Keratinocyte (primary cell): ENCODE results near the gene TSC1.

Experiments
- EZH2 ChIP-seq: IDR thresholded peaks from one replicate; pipeline ENCODE4 v1.6.1; 2012; ENCODE audit warnings: inconsistent platforms, mild to moderate bottlenecking, low read length, moderate library complexity
- TF ChIP-seq, protein P1 (sequence below), 3 experiments: IDR thresholded peaks in 1 of 3; conservative IDR thresholded peaks in 1 of 3; optimal IDR thresholded peaks in 1 of 3; 2 replicates in 2 of 3; 3 replicates in 1 of 3; pipeline versions ENCODE3 to v1.5.1; 2011; ENCODE audit warnings: low read length in 3 of 3, mild to moderate bottlenecking in 3 of 3, moderate library complexity in 2 of 3, control low read depth in 1 of 3, inconsistent platforms in 1 of 3; ENCODE audit not compliant: insufficient read depth in 2 of 3; ENCODE audit errors: extremely low read depth in 1 of 3

DNA sequence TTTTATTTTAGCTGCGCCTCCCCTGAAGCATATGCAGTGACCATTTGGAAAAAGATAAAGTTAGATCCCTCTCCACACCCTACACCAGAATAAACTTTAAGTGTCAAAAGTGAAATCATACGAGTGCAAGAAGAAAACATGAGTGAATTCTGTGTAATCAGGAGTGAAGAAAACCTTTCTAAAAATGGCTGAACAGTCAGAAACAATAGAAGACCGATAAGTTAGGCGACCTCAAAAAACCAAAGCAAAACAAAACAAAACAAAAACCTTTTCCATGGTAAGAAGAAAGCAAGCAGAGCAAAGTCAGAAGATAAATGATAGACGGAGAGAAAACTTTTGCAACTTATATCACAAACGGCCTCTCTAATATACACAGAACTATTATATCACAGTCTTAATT, 16.6 kb upstream of the TSC1 start:
- TF ChIP-seq, protein P1, sequence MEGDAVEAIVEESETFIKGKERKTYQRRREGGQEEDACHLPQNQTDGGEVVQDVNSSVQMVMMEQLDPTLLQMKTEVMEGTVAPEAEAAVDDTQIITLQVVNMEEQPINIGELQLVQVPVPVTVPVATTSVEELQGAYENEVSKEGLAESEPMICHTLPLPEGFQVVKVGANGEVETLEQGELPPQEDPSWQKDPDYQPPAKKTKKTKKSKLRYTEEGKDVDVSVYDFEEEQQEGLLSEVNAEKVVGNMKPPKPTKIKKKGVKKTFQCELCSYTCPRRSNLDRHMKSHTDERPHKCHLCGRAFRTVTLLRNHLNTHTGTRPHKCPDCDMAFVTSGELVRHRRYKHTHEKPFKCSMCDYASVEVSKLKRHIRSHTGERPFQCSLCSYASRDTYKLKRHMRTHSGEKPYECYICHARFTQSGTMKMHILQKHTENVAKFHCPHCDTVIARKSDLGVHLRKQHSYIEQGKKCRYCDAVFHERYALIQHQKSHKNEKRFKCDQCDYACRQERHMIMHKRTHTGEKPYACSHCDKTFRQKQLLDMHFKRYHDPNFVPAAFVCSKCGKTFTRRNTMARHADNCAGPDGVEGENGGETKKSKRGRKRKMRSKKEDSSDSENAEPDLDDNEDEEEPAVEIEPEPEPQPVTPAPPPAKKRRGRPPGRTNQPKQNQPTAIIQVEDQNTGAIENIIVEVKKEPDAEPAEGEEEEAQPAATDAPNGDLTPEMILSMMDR (optimal IDR thresholded peaks at IDR 0.05 in 1 of 3, IDR thresholded peaks at IDR 0.05 in 1 of 3, conservative IDR thresholded peaks at IDR 0.05 in 1 of 3; ENCODE audit: extremely low read depth in 1 of 3, insufficient read depth in 2 of 3, low read length in 3 of 3): no peak
- no peak for TF ChIP-seq EZH2
